K562 (cell line): ENCODE results near the gene BRSK1. TPM values are rescaled to one million over a fixed set of nuclear protein-coding genes. Genes with fewer than 3 reads are reported as not detected.

Source experiments
- CC2D1A ChIP-seq: fragments of 450-650 bp; IDR thresholded peaks from 2 replicates; pipeline ENCODE4 v1.6.1; 2017; ENCODE audit warnings: mild to moderate bottlenecking
- ELK1 ChIP-seq: sonication (generic); formaldehyde crosslinking; IDR thresholded peaks from 2 replicates; pipeline ENCODE4 v1.8.1; 2022; ENCODE audit warnings: missing genetic modification reagents
- JUNB ChIP-seq: fragments of 450-650 bp; formaldehyde crosslinking; conservative IDR thresholded peaks from 2 replicates; pipeline ENCODE4 v1.4.0; 2020; ENCODE audit warnings: mild to moderate bottlenecking
- MAX ChIP-seq: sonication (generic); formaldehyde crosslinking; IDR thresholded peaks from 2 replicates; pipeline ENCODE4 v1.9.0; 2022; ENCODE audit warnings: mild to moderate bottlenecking, missing genetic modification reagents
- MCM2 ChIP-seq: fragments of 450-650 bp; IDR thresholded peaks from 2 replicates; pipeline ENCODE4 v1.6.1; 2017; ENCODE audit warnings: low read depth, mild to moderate bottlenecking
- NBN ChIP-seq: fragments of 450-650 bp; IDR thresholded peaks from 2 replicates; pipeline ENCODE4 v1.6.1; 2016; ENCODE audit warnings: low read depth, mild to moderate bottlenecking
- NR4A1 ChIP-seq, 2 experiments: fragments of 250-450 bp in 1 of 2; fragments of 450-650 bp in 1 of 2; sonication (Bioruptor Pico) in 1 of 2; IDR thresholded peaks; 2 replicates each; pipeline versions ENCODE4 v1.4.0 to v1.6.1; 2016 to 2020; ENCODE audit warnings: mild to moderate bottlenecking in 2 of 2, missing compliant biosample characterization in 1 of 2, missing genetic modification characterization in 1 of 2, moderate library complexity in 1 of 2
- PTTG1 ChIP-seq: fragments of 450-650 bp; IDR thresholded peaks from 2 replicates; pipeline ENCODE4 v1.6.1; 2016; ENCODE audit warnings: low read depth, mild to moderate bottlenecking, missing genetic modification characterization, missing compliant biosample characterization
- REST ChIP-seq, 2 experiments: fragments of 450-650 bp; formaldehyde crosslinking in 1 of 2; IDR thresholded peaks; 2 replicates each; pipeline versions ENCODE4 v1.4.0 to v1.6.1; 2014 to 2020; ENCODE audit warnings: mild to moderate bottlenecking in 2 of 2, borderline replicate concordance in 1 of 2, low read depth in 1 of 2
- SIN3B ChIP-seq: fragments of 450-650 bp; IDR thresholded peaks from 2 replicates; pipeline ENCODE4 v1.6.1; 2017; ENCODE audit warnings: low read depth, mild to moderate bottlenecking, moderate library complexity
- TBL1XR1 ChIP-seq, 2 experiments: IDR thresholded peaks; 2 replicates each; pipeline ENCODE4 v1.6.1; 2012; ENCODE audit warnings: improper control_type of control experiment in 2 of 2, low read length in 2 of 2, mild to moderate bottlenecking in 1 of 2
- THRAP3 ChIP-seq: fragments of 450-650 bp; IDR thresholded peaks from 2 replicates; pipeline ENCODE4 v1.6.1; 2016; ENCODE audit warnings: mild to moderate bottlenecking, inconsistent platforms, borderline replicate concordance
- YBX1 ChIP-seq: fragments of 450-650 bp; IDR thresholded peaks from 2 replicates; pipeline ENCODE4 v1.7.1; 2016; ENCODE audit warnings: mild to moderate bottlenecking
- ZFP91 ChIP-seq: sonication (generic); formaldehyde crosslinking; IDR thresholded peaks from 2 replicates; pipeline ENCODE4 v1.8.0; 2022; ENCODE audit warnings: mild to moderate bottlenecking, missing genetic modification reagents
- ZNF507 ChIP-seq: conservative IDR thresholded peaks from 2 replicates; pipeline ENCODE4 v1.6.1; 2017; ENCODE audit warnings: missing genetic modification characterization, missing compliant biosample characterization
- polyA plus RNA-seq, 8 experiments: library from polyadenylated mRNA; depleted of rRNA in 4 of 8; stranded (reverse) in 5 of 8; unstranded in 3 of 8; fragments of >200 nt; fragmentation: Nextera tagmentation in 2 of 8; fragmentation: Illumina TruSeq in 1 of 8; extraction: Ambion mirVana in 2 of 8; extraction: Trizol in 1 of 8; gene quantifications; 2 replicates each; pipeline versions ENCODE4 v1.2.1 to v1.2.3, GENCODE V29; 2011 to 2014; ENCODE audit warnings: inconsistent platforms in 1 of 8, missing spikeins in 1 of 8
- total RNA-seq, 7 experiments: library from RNA; depleted of rRNA in 6 of 7; stranded (reverse); fragments of >200 nt in 6 of 7; fragmentation: Illumina TruSeq in 2 of 7; extraction: Trizol in 2 of 7; gene quantifications; 2 replicates each; pipeline versions ENCODE4 v1.2.1 to v1.2.3, GENCODE V29; 2011 to 2021; ENCODE audit warnings: low replicate concordance in 1 of 7

Gene BRSK1
- total and polyA plus RNA-seq, 9 of the 15 experiments (the other 6 are each of a cell fraction or from before 2014, with no cell fraction given), result 1.7 to 9.3 (median 3.8) TPM; not detected in 2

- TF ChIP-seq REST (IDR thresholded peaks at IDR 0.05; ENCODE audit: borderline replicate concordance), result peak; percentile 65
- TF ChIP-seq REST (CRISPR knock-in tag; IDR thresholded peaks at IDR 0.05; ENCODE audit: low read depth), result peak; percentile 62
- TF ChIP-seq ZFP91 (CRISPR knock-in tag), result peak; percentile 27; the same call in 1 of the 2 replicates
- TF ChIP-seq ZNF507 (tag), result no peak
- TF ChIP-seq MAX (CRISPR knock-in tag), result peak; percentile 86
- TF ChIP-seq THRAP3, result peak; percentile 47; the same call in 1 of the 2 replicates
- TF ChIP-seq SIN3B, result peak; percentile 24; the same call in 1 of the 2 replicates
- TF ChIP-seq TBL1XR1 (IDR thresholded peaks at IDR 0.05; ENCODE audit: low read length in 2 of 2), result peak; percentile 93 to 96; a peak in 3 of 4 replicates
- TF ChIP-seq NBN, result peak; percentile 98
- no peak for TF ChIP-seq NR4A1 (CRISPR knock-in tag; IDR thresholded peaks at IDR 0.05)
- TF ChIP-seq NR4A1 (tag; IDR thresholded peaks at IDR 0.05), result no peak
- TF ChIP-seq JUNB (CRISPR knock-in tag), result no peak
- no peak for TF ChIP-seq PTTG1 (tag)
- TF ChIP-seq CC2D1A, result peak; percentile 23; the same call in 1 of the 2 replicates
- TF ChIP-seq MCM2, result no peak
- no peak for TF ChIP-seq ELK1
- no peak for TF ChIP-seq YBX1
These were observed 24.8 kb upstream of the BRSK1 start, which contains the start of gene PPP6R1 (continued) for GRCh38 chr19:55258828-55259539.
